Upper lobe of left lung (tissue), 4 donors: Measurements from ENCODE around the gene TMEM221.

Experiments used
- CTCF ChIP-seq, 6 experiments: fragments of 450-650 bp in 4 of 6; fragments of 200-600 bp in 2 of 6; sonication (generic) in 2 of 6; IDR thresholded peaks; one replicate each; pipeline ENCODE4 v1.5.1; 2016 to 2019; ENCODE audit warnings: antibody characterized with exemption in 6 of 6
- EP300 ChIP-seq, 4 donors: sonication (generic); formaldehyde crosslinking; IDR thresholded peaks; one replicate each; pipeline ENCODE4 v1.5.1; 2017; ENCODE audit warnings: antibody characterized with exemption in 4 of 4, control low read depth in 2 of 4
- POLR2A ChIP-seq, 4 donors: fragments of 450-650 bp; IDR thresholded peaks; one replicate each; pipeline ENCODE4 v1.5.1; 2016 to 2017; ENCODE audit warnings: antibody characterized with exemption in 4 of 4, mild to moderate bottlenecking in 2 of 4
- POLR2AphosphoS5 ChIP-seq, 2 donors: sonication (generic); formaldehyde crosslinking; IDR thresholded peaks; one replicate each; pipeline ENCODE4 v1.5.1; 2017; ENCODE audit warnings: antibody characterized with exemption in 2 of 2

GRCh38 chr19:17419154-17419620 lies 29.3 kb downstream of the TMEM221 start:
- TF ChIP-seq EP300 (IDR thresholded peaks at IDR 0.05) (no peak), CTCF (IDR thresholded peaks at IDR 0.05) (no peak), POLR2AphosphoS5 (IDR thresholded peaks at IDR 0.05) (no peak), POLR2A (IDR thresholded peaks at IDR 0.05) (no peak)
